Chondrocyte (in vitro differentiated cells): ENCODE data around the gene ZFP1. TPM values are rescaled to one million over a fixed set of nuclear protein-coding genes. Genes with fewer than 3 reads are reported as not detected.
A peak's percentile ranks its signal among the peaks of the same experiment; 100 is the strongest.
"Not testable (repeated sequence)": the region's sequence is repeated elsewhere in the genome, so short reads cannot be mapped to it uniquely, and the experiment has no call there.

Experiments
- DNase-seq: peaks from one replicate; pipeline ENCODE4 v3.0.0; 2021; ENCODE audit warnings: mixed read lengths, low spot score
- H3K27ac Mint-ChIP-seq: one replicate; pipeline ENCODE4 v1.8.0; 2021; ENCODE audit warnings: mild to moderate bottlenecking, moderate library complexity, mixed read lengths; ENCODE audit not compliant: unreplicated experiment
- H3K27me3 Mint-ChIP-seq: 2 replicates; pipeline ENCODE4 v1.8.0; 2021; ENCODE audit warnings: low read depth, mixed read lengths
- H3K36me3 Mint-ChIP-seq: 2 replicates; pipeline ENCODE4 v1.8.0; 2021; ENCODE audit warnings: low read depth, mixed read lengths
- H3K4me1 Mint-ChIP-seq: 2 replicates; pipeline ENCODE4 v1.8.0; 2021; ENCODE audit warnings: low read depth, mild to moderate bottlenecking, mixed read lengths
- H3K4me3 Mint-ChIP-seq: one replicate; pipeline ENCODE4 v1.8.0; 2021; ENCODE audit warnings: mild to moderate bottlenecking, moderate library complexity, mixed read lengths; ENCODE audit not compliant: unreplicated experiment
- H3K9me3 Mint-ChIP-seq: 2 replicates; pipeline ENCODE4 v1.8.0; 2021; ENCODE audit warnings: low read depth, mixed read lengths
- CTCF ChIP-seq: fragments of 200-600 bp; sonication (generic); IDR thresholded peaks from 2 replicates; pipeline ENCODE4 v1.5.0; 2021; ENCODE audit warnings: antibody characterized with exemption, mild to moderate bottlenecking, moderate library complexity
- total RNA-seq: library from RNA; stranded (reverse); gene quantifications from 3 replicates; pipeline ENCODE4 v1.2.1, GENCODE V29; 2021

ZFP1 gene
- total RNA-seq, 1 donor from 2014 or later = 15.3 TPM

DNA sequence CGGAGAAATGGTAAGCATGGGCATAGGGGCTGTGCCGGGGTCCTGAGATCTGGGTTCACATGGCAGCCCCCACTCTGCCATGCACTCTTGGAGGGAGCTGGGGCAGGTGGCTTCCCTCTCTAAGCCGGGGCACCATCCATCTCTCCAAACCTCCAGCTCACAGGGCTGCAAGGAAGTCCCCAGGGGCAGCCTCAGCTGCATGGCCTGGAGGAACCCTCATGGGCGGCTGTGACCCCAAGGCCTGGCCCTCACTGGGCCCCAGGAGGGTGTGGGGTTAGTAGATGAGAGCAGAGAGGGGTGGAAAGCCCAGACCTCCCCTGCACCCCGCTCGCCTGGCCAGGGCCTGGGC lies 56.1 kb downstream of the ZFP1 start:
- Mint-ChIP-seq H3K27me3 (no peaks in the 10 kb centered on the region), H3K4me1 (peaks cover 8% of the 10 kb centered on the region), H3K36me3 (no peaks in the 10 kb centered on the region), H3K4me3 (no peak overlapping the region), H3K27ac (no peak overlapping the region), H3K9me3 (no peaks in the 10 kb centered on the region)
- no peak for TF ChIP-seq CTCF
- peak; percentile 49 for DNase-seq

GRCh38 chr16:75204905-75205304 lies 56.6 kb downstream of the ZFP1 start:
- H3K36me3 Mint-ChIP-seq, DNase-seq, H3K27me3 Mint-ChIP-seq, H3K9me3 Mint-ChIP-seq, H3K27ac Mint-ChIP-seq, H3K4me1 Mint-ChIP-seq, H3K4me3 Mint-ChIP-seq: not testable (repeated sequence)

DNA sequence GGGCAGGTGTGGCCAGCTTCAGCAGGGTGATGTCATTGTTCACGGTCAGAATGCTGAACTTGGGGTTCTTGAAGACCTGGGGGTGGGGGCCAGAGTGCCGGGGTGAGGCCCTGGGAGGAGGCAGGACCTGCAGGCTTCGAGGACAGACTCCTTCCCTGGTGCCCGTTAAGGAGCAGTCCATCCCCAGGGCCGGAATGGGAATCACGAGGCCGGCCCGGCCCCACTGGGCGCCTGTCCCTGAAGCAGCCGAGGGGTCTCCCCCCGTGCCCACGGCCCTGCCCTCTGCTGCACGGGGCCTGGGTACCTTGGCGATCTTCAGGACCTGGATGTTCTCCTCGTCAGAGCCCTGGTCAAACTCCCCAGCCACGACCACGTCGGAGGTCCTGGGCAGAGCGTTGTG lies 57.1 kb downstream of the ZFP1 start:
- not testable (repeated sequence) for H3K27ac Mint-ChIP-seq, H3K36me3 Mint-ChIP-seq, H3K9me3 Mint-ChIP-seq, H3K27me3 Mint-ChIP-seq, H3K4me1 Mint-ChIP-seq, H3K4me3 Mint-ChIP-seq
- DNase-seq = peak; percentile 37

- not testable (repeated sequence) for H3K27ac Mint-ChIP-seq, H3K4me3 Mint-ChIP-seq, H3K9me3 Mint-ChIP-seq, H3K27me3 Mint-ChIP-seq, H3K36me3 Mint-ChIP-seq, H3K4me1 Mint-ChIP-seq
- peak; percentile 72 for DNase-seq
Measured at GRCh38 chr16:75205961-75206748, 57.8 kb downstream of the ZFP1 start.

GRCh38 chr16:75206749-75207451 lies 58.6 kb downstream of the ZFP1 start, which contains the start of gene CTRB2:
TSS of gene CTRB2 (minus strand) at chr16:75207161. CDS start at chr16:75207141, 20 bp downstream.
- Mint-ChIP-seq H3K9me3 (no peaks in the 10 kb centered on the region), H3K4me1 (no peaks in the 10 kb centered on the region), H3K27me3 (no peaks in the 10 kb centered on the region), H3K27ac (no peak within 1 kb of the TSS), H3K4me3 (no peak within 1 kb of the TSS), H3K36me3 (no peaks in the 10 kb centered on the region)
- no peak for DNase-seq
- no peak for TF ChIP-seq CTCF

- Mint-ChIP-seq H3K27ac (no peak overlapping the region), H3K4me3 (no peak overlapping the region), H3K27me3 (no peaks in the 10 kb centered on the region), H3K9me3 (no peaks in the 10 kb centered on the region), H3K36me3 (no peaks in the 10 kb centered on the region), H3K4me1 (no peaks in the 10 kb centered on the region)
- no peak for TF ChIP-seq CTCF
- no peak for DNase-seq
Measured at GRCh38 chr16:75207831-75208230, 59.5 kb downstream of the ZFP1 start.
